ENCODE measurements around the gene PTPRD. TPM values are rescaled to one million over a fixed set of nuclear protein-coding genes. Genes with fewer than 3 reads are reported as not detected.

PTPRD gene
- total RNA-seq, 1 experiment from 2014 or later, result 0.02 TPM

GRCh38 chr9:8599937-8600336 is 2012.9 kb downstream of the PTPRD start:
- BruUV-seq (replicated peaks), result no TSS peak
- ChIA-PET CTCF (no interaction called here), RAD21 (ENCODE audit: low non-redundant PET in 1 of 2, low total read pairs in 2 of 2, uncharacterized antibody in 2 of 2, unreplicated experiment in 2 of 2) (no interaction called here), POLR2A (no interaction called here)
- no peaks in the 10 kb centered on the region for H3K4me1 ChIP-seq (ENCODE audit: control insufficient read depth in 1 of 2, insufficient read depth in 2 of 2, low read length in 2 of 2)
- no peak overlapping the region for H3K4me2 ChIP-seq (ENCODE audit: low read length)
- TF ChIP-seq ZBTB33 (IDR thresholded peaks at IDR 0.05; ENCODE audit: extremely low read depth, insufficient replicate concordance, low read length), result no peak
- no peak for TF ChIP-seq ATF3 (IDR thresholded peaks at IDR 0.05)
- TF ChIP-seq REST (IDR thresholded peaks at IDR 0.05; ENCODE audit: low read depth), result no peak
- TF ChIP-seq ZNF274 (IDR thresholded peaks at IDR 0.05; ENCODE audit: low read depth, low read length), result no peak
- TF ChIP-seq CEBPB (IDR thresholded peaks at IDR 0.05; ENCODE audit: low read depth), result no peak
- TF ChIP-seq FOSL1 (IDR thresholded peaks at IDR 0.05; ENCODE audit: low read depth), result no peak
- TF ChIP-seq TCF7L2 (IDR thresholded peaks at IDR 0.05; ENCODE audit: borderline replicate concordance, extremely low read depth, insufficient read depth, insufficient read length), result no peak
- DNase-seq (ENCODE audit: low read depth, low spot score) (no peak), ATAC-seq (no peak)
- H2AFZ ChIP-seq (ENCODE audit: low read depth, low read length, poor library complexity, severe bottlenecking), result no peak overlapping the region
- H3K36me3 ChIP-seq (ENCODE audit: control insufficient read depth in 1 of 2, insufficient read depth in 2 of 2, low read length in 2 of 2), result no peaks in the 10 kb centered on the region; a peak in 1 of 4 replicates
- no peaks in the 10 kb centered on the region for H3K27me3 ChIP-seq (ENCODE audit: insufficient read depth, low read length)
- H4K20me1 ChIP-seq (ENCODE audit: insufficient read depth), result no peaks in the 10 kb centered on the region
- intact Hi-C loops (cut with micrococcal nuclease), result no loop called here
- no peak overlapping the region for H3K4me3 ChIP-seq (replicated peaks in 1 of 2; ENCODE audit: low read depth in 1 of 2, low read length in 2 of 2)
- no peak overlapping the region for H3K9ac ChIP-seq (ENCODE audit: low read length)
- no peak overlapping the region for H3K27ac ChIP-seq (ENCODE audit: low read depth, low read length)
- peaks cover 8 to 17% of the 10 kb centered on the region in 2 experiments; a peak in 2 of 4 replicates for H3K9me3 ChIP-seq (ENCODE audit: control insufficient read depth in 1 of 2, insufficient read depth in 1 of 2, low read depth in 1 of 2, low read length in 2 of 2)
- no peaks in the 10 kb centered on the region for H3K79me2 ChIP-seq (ENCODE audit: insufficient read depth, low read length)
- H3K9me2 ChIP-seq (ENCODE audit: insufficient read depth), result no peaks in the 10 kb centered on the region
